ENCODE results near the gene VKORC1L1.
"Not testable (repeated sequence)": the region's sequence is repeated elsewhere in the genome, so short reads cannot be mapped to it uniquely, and the experiment has no call there.

The VKORC1L1 gene
- 15.0 reads per million, percentile 40 among the genes with 10 or more reads in this experiment for total RNA-seq

DNA sequence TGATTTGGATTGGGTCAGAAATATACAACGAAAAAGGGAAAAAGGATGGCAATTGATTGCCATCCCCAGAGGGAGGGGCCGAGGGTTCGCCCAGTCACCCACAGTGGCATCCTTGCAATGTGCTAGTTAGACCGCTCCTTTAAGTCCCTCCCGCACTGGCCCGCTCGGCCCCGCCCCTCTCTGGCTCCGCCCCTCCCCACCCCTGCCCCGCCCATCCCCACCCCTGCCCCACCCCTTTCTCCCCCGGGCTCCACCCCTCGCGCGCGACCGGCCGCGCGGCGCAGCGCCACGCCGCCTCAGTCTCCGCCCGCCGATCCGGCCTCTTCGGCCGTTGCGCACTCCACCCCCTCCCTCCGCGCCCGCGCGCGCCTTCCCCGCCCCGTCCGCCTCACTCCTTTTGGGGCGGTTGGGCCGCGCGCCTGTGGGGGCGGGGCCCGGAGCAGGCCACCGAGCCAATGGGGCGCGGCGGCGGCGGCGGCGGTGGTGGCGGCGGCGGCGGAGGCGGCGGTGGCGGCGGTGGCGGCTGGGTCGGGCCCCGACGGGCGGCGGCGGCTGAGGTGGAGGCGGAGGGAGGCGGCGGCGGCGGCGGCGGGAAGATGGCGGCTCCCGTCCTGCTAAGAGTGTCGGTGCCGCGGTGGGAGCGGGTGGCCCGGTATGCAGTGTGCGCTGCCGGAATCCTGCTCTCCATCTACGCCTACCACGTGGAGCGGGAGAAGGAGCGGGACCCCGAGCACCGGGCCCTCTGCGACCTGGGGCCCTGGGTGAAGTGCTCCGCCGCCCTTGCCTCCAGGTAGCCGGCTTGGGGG, at the start of gene VKORC1L1:
TSS of gene VKORC1L1 (plus strand) at position 299 of the 806 bp plus-strand sequence. CDS start at position 597, 298 bp downstream.
- DNase-seq, result peak; percentile 90

DNA sequence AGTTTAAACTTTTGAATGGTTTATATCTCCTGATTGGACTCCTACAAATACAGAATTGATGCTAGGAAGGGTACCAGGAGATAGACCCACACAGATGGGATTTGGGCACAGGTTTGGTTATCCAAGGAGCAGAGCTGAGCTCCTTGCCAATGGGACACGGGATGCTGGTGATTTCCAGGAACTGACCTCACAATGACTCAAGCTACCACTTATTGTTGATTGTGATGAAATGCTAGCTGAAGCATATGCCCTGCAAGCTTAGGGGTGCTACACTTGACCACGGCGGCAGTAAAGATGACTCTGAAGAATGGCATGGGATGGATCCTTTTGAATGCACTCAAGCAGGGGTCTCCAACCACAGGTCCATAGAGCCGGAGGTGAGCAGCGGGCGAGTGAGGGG, 45.5 kb upstream of the VKORC1L1 start:
- no peak for DNase-seq

DNA sequence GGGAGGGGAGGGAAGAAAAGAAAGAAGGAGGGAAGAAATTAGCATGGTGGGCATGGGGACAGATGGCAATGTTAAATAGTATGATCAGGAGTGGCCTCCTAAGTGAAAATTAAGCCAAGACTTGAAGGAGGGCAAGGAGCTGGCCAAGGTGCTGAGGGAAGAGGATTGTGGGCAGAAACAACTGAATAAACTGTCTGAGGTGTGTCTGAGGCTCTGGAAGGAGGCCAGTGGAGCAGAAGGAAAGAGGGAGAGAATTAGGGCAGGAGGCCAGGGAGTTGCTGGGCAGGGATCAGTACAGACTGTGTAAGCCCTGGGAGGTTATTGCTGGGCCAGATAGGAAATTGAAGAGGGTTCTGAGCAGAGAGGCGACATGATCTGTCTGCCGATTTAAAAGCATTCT, 40.6 kb upstream of the VKORC1L1 start:
- DNase-seq, result no peak

DNA sequence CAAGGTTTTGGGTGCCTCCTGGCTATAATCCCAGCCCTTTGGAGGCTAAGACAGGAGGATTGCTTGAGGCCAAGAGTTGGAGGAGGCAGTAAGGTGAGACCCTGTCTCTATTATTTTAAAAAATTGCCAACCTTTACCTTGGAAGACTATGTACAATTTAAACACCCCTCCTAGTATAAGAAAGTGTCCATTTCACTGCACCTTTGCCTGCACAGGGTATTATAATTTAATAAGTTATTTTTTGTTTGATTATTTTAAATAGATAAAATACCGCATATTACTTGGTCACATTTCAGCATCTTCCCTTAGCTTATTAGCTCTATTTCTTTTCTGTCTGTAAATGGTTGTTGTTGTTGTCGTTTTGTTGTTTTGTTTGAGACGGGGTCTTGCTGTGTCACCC, 36.2 kb upstream of the VKORC1L1 start:
- not testable (repeated sequence) for DNase-seq

DNA sequence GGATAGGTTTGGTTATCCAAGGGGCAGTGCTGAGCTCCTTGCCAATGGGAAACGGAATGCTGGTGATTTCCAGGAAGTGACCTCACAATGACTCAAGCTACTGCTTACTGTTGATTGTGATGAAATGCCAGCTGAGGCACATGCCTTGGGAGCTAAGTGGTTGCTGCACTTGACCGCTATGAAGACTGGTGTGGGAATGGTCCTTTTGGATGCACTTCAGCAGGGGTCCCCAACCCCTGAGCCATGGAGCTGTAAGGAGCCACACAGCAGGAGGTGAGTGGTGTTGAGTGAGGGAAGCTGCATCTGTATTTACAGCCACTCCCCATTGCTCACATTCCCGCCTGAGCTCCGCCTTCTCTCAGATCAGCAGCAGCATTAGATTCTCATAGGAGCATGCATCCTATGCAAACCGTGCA, 35.3 kb upstream of the VKORC1L1 start:
- not testable (repeated sequence) for DNase-seq

DNA sequence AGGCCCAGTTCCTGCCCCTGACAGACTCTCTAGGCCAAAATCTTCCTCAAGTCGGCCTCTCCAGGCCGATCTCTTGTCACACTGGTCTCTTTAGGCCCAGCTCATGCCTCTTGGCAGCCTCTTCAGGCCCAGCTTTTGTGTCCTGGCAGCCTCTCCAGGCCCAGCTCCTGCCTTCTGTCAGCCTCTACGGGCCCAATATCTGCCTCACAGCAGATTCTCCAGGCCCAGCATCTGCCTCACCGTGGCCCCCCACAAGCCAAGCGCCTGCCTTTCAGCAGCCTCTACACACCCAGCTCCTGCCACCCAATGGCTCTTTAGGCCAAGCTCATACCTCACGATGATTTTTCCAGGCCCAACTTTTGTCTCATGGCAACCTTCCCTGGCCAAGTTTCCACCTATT, 33.0 kb upstream of the VKORC1L1 start:
- DNase-seq, result no peak

DNA sequence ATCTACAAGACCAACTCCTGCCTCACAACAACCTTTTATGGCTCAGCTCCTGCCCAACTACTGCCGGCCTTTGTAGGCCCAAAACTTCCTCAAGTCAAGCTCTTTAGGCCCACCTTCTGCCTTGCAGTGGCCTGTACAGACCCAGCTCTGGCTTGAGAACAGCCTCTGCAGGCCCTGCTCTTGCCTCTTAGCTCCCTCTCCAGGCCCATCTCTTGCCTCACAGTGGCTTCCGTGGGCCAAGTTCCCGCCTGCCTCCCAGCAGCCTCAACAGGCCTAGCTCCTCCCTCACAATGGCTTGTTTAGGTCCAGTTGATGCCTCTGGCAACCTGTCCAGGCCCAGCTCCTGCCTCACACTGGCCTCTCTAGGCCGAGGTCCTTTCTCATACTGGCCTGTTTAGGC, 32.4 kb upstream of the VKORC1L1 start:
- no peak for DNase-seq

DNA sequence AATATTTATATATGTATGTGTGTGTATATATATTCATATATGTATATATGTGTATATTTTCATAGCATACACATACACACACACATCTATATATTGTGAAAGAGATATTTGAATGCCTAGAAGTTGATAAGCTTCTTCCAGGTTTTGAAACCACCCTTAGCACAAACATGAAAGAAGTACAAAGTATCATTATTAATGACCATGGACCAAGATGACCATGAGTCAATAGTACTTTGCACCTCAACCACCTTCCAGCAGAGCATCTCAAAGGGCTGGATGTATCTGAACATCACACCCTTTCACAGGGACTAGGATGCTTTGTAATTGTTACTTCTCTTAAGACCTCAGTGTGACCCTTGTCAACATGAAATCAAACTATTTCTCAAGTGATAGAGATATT, 29.3 kb upstream of the VKORC1L1 start:
- DNase-seq, result not testable (repeated sequence)

DNA sequence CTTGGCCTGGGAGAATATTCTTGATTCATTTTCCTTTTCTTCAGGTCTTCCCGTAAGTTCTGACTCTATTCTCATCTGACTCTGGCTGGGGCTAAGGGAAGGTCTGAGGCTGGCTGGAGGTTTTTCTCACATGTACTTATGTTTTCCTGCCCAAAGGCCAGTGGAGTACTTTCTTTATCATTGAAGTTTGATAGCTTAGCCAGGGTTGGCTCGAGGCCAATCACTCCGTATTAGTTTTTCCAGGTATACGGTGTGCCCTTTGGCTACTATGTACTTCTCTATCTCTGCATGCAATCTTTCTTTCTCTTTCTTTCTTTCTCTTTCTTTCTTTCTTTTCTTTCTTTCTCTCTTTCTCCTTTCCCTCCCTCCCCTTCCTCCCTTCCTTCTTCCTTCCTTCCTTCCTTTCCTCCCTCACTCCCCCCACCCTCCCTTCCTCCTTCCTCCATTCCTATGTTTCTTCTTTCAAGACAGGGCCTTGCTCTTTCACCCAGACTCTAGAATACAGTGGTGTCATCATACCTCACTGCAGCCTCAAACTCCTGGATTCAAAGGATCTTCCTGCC, 26.8 kb upstream of the VKORC1L1 start:
- no peak for DNase-seq

DNA sequence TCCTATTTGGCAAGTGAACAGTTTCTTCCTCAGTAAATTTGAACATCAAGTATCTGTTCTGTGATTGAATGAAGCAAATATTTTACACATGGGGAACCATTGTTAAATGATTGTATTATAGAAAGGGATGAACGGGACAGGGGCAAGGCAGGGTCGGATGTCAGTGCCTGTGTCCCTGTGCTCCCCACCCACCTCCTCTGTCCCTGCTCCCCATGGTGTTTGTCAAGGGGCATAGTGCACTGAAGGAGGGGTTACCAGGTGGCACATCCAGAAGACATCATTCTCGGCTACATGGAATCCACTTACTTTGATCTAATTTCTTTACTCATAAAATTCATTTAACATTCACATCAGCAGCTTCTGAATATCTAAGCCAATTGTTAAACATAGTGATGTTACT, 19.4 kb upstream of the VKORC1L1 start:
- DNase-seq, result not testable (repeated sequence)

DNA sequence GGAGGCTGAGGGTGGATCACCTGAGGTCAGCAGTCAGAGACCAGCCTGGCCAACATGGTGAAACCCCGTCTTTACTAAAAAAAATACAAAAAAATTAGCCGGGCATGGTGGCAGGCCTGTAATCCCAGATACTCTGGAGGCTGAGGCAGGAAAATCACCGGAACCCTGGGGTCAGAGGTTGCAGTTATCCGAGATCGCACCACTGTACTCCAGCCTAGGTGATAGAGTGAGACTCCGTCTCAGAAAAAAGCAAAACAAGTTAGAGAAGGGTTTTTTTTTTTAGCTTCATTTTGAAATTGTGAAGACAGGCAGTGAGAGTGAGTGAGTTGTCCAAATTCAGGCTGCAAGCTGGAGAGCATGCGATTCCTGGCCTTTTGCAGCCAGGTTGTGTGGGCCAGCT, 19.0 kb upstream of the VKORC1L1 start:
- DNase-seq, result not testable (repeated sequence)

DNA sequence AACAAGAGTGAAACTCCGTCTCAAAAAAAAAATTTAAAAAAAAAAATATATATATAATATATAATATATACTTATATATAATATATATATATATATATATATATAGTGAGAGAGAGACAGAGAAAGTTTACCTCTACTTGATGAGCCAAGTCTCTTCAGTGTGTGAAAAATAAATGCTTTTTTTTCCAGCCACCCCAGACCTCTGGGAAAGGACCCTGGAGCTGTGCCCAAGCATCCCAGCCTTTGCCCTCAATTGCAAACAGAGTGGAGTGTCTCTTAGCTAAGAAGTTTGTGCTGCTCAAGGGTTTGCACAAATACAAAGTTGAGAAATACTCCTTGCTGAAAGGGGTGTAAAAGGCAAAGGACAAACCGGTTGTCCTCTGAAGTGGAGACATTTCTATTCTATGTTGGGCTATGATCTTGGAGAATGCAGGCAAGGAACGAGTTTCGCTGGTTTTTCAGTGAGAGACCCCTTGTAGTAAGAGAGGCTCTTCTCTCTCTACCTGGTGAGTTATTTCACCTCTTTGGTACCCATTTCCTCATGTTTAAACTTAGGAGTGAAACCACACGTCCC, 15.5 kb upstream of the VKORC1L1 start:
- not testable (repeated sequence) for DNase-seq

DNA sequence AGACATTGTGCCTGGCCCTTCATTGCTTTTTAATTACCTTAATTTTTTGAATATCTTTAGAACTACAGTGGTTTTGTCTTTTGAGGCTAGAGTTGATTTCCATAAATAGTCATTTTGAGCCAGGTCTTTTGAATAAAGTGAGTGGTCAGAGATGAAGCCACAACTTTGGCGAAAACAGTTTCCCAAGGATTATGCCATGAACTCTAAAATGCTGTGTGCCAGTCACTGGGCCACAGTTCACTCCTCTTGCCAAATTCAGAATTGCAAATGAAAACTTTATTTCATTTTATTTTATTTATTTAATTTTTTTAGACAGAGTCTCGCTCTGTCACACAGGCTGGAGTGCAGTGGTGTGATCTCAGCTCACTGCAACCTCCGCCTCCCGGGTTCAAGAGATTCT, 14.2 kb upstream of the VKORC1L1 start:
- DNase-seq, result not testable (repeated sequence)

DNA sequence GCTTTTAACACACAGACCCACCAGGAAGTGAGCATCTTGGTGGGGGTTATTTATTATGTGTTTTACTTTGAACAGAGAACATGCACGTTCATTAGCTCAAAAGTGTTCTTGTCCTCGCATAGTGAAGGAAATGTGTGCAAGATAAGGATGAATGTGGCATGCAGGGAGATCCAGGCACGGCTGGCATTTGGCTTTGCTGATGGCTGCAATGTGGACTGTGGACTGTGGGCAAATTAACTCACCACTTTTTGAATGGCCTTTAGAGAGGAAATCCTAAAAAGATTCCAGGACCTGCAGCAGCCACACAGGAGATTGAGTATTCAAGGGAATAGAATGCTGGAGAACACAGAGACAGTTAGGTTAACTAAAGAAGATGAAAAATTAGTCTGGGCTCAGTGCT, 6.6 kb upstream of the VKORC1L1 start:
- DNase-seq, result not testable (repeated sequence)

DNA sequence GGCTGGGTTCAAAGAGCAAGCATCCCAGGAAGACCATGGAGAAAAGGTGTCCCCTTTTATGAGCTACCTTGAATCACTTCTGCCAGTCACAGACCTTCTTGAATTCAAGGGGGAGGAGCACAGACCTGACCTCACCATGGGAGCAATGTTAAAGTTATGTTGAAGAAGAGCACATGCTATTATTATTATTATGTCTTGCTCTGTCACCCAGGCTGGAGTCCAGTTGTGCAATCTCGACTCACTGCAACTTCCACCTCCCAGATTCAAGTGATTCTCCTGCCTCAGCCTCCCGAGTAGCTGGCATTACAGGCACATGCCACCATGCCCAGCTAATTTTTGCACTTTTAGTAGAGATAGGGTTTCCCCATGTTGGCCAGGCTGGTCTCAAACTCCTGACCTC, 5.2 kb upstream of the VKORC1L1 start:
- DNase-seq, result not testable (repeated sequence)

DNA sequence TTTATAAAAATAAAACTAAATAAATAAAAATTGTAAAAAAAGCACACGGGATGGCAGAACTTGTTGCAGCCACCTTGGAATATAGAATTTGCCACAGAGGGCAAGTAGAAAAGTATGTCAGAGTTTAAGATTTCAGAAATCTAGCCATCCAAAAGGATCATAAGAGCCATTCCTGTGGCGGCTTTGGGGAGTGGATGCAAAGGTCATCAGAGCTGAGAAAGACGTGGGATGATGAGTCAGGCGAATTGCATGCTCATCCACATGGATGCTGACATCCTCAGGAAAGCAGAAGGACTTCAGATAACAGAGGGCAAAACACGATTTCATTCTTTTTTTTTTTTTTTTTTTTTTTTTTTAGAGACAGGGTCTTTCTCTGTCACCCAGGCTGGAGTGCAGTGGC, 3.6 kb upstream of the VKORC1L1 start:
- DNase-seq, result not testable (repeated sequence)

DNA sequence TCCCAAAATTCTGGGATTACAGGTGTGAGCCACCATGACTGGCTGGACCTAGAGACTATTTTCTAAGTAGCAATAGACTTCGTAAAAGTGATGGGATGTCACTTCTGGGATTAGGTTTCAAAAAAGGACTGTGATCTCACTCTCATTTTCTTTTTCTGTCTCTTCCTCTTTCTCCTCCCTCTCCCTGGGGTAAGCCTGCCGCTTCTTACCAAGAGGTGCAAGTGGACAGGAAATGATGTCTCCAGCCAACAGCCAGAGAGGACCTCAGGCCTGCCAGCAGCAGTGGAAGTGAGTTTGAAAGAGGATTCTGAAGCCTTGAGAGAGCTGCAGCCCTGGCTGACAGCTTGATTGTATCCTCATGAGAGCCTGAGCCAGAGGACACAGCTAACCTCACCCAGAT, 1.4 kb upstream of the VKORC1L1 start:
- not testable (repeated sequence) for DNase-seq

DNA sequence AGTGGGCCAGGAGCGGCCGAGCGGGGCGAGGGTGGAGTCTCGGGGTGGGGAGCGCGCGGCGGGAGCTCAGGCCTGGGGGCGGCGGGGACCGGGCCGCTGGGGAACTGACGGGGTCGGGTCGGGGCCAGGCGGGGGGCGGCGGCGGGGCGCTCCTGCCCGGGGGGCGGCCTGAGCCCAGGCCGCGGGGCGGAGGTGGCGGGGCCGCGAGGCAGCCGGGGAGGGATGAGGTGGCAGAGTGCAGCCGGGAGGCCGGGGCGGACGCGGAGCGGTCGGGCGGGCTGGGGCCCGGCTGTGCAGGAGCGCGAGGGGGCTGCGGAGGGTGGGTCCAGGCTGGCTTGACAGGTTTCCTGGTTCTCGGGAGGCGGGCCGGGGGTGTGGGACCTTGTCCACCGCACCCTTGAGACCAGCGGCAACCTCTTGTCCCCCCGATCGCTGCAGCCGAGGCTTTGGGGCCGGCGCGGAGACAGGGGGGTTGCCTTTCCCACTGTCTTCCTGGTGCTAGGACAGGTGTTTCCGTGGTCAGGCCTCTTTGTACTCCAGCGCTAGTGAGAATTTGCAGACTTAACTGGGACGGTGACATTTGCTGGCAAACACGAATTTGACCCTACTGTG, 814 bp downstream of the VKORC1L1 start:
- DNase-seq, result peak; percentile 11

DNA sequence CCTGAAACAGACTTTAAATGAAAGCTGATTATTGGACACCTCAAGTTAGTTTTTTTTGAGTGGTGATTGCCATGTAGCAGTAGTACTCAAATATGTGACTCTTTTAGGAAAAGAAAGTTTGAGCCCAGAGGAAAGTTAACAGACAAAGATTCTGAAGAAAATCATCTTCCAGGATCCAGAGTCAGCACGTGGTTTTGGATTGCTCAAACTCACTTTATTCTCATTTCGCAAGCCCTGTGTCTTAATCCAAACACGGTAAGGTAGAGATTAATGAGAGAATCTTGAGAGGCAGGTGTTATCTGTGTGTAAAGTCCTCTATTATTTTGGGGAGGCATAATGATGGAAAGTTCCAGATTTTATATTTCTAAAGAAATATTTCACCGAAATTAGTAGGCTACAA, 2.8 kb downstream of the VKORC1L1 start:
- DNase-seq, result not testable (repeated sequence)

DNA sequence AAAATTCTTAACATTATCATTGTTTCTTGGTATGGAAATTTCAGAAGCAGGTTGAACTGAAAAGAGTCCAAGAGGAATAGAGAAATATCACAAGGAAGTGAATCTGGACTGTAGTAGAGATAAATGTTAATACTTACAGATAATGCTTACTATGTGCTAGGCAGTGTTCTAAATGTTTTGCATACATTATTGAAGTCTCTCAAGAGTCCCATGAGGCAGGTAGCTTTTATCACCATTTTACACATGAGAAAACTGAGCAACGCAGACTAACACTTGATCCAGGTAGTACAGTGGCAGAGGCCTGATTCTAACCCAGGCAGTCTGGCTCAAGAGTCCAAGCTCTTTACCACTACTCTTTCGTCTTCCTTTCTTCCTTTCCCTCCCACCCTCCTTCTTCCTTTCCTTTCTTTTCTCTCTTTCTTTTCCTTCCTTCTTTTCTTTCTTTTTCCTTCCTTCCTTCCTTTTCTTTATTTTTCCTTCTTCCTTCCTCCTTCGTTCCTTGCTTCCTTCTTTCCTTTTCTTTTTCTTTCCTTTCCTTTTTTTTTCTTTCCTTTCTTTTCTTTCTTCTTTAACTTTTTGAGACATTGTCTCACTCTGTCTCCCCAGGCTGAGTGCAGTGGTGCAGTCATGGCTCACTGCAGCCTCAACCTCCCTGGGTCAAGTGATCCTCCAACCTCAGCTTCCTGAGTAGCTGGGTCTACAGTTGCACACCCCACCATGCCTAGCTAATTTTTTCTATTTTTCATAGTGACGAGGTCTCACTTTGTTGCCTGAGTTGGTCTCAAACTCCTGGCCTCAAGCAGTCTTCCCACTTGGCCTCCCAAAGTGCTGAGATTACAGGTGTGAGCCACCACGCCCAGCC, 6.6 kb downstream of the VKORC1L1 start:
- not testable (repeated sequence) for DNase-seq

DNA sequence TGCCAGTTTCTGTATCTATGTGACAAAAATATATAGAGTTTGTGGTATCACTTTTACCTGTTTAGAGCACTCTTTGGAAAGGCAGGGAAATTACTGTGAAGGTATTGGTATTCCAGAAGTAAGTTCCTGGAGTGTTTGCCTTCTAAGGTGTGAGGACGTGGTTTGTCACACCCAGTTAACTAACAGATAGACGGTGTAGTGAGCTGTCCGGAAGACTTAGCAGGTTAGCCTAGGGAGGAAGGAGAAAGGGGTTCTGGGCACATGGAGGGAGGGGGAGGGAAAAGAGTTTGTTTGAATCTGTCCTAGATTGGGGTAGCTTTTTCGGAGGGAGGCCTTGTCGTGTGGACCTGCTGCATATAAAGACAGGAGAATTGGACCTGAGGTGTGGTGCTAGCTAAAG, 7.4 kb downstream of the VKORC1L1 start:
- not testable (repeated sequence) for DNase-seq

DNA sequence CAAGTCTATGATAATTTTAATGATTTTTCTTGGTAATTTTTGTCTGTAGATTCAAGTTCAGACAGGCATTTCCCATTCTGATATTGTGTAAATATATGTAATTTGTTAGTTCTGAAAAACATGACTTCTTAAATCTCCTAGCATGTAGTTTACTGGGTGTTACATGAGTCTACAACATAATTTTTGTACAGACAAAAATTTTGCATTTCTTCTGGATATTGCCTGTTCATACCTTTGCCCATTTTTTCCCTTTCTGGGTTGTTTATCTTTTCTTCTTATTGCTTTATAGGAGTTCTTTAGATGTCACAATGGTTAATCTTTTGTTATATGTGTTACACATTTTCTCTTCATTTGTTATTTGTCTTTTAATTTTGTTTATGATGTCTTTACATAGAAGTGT, 12.1 kb downstream of the VKORC1L1 start:
- DNase-seq, result not testable (repeated sequence)
